Fibroblast of lung (primary cell): ENCODE measurements around the gene GPR75. TPM values are rescaled to one million over a fixed set of nuclear protein-coding genes. Genes with fewer than 3 reads are reported as not detected.

ENCODE experiments used
- DNase-seq, 2 donors: peaks; one replicate each; pipeline versions ENCODE4 v3.0.0 to v3.0.0-alpha.2; 2010; ENCODE audit warnings: low read depth in 2 of 2
- H2AFZ ChIP-seq: 2 replicates; pipeline ENCODE4 v1.5.1; 2012; ENCODE audit warnings: low read length, control low read depth, inconsistent platforms
- H3K27ac ChIP-seq: 2 replicates; pipeline ENCODE4 v1.5.1; 2011; ENCODE audit warnings: low read length, control low read depth; ENCODE audit not compliant: insufficient read depth
- H3K27me3 ChIP-seq: 2 replicates; pipeline ENCODE4 v1.5.1; 2011; ENCODE audit warnings: mild to moderate bottlenecking, low read length; ENCODE audit not compliant: control insufficient read depth, insufficient read depth
- H3K36me3 ChIP-seq: 2 replicates; pipeline ENCODE4 v1.5.1; 2011; ENCODE audit warnings: low read length; ENCODE audit not compliant: control insufficient read depth, insufficient read depth
- H3K4me1 ChIP-seq: 2 replicates; pipeline ENCODE4 v1.5.1; 2011; ENCODE audit warnings: low read length; ENCODE audit not compliant: control insufficient read depth, insufficient read depth; ENCODE audit errors: extremely low read depth
- H3K4me2 ChIP-seq: 2 replicates; pipeline ENCODE4 v1.5.1; 2011; ENCODE audit warnings: low read length, control low read depth; ENCODE audit not compliant: insufficient read depth; ENCODE audit errors: extremely low read depth
- H3K4me3 ChIP-seq, 4 experiments: fragments of 200-600 bp in 1 of 4; sonication (generic) in 1 of 4; replicated peaks in 1 of 4; 2 replicates each; pipeline ENCODE4 v1.5.1; 2011 to 2016; ENCODE audit warnings: low read length in 4 of 4, low read depth in 3 of 4, mild to moderate bottlenecking in 3 of 4, control low read depth in 2 of 4, inconsistent platforms in 1 of 4, mixed read lengths in 1 of 4; ENCODE audit not compliant: insufficient read depth in 1 of 4; ENCODE audit errors: control extremely low read depth in 1 of 4
- H3K79me2 ChIP-seq: 2 replicates; pipeline ENCODE4 v1.5.1; 2012; ENCODE audit warnings: mild to moderate bottlenecking, low read length, inconsistent platforms; ENCODE audit not compliant: control insufficient read depth, insufficient read depth
- H3K9ac ChIP-seq: 2 replicates; pipeline ENCODE4 v1.5.1; 2011; ENCODE audit warnings: mild to moderate bottlenecking, low read length, control low read depth; ENCODE audit not compliant: insufficient read depth
- H3K9me3 ChIP-seq: 2 replicates; pipeline ENCODE4 v1.5.1; 2012; ENCODE audit warnings: low read depth, low read length; ENCODE audit not compliant: control insufficient read depth, insufficient read depth
- H4K20me1 ChIP-seq: 2 replicates; pipeline ENCODE4 v1.5.1; 2011; ENCODE audit warnings: low read length; ENCODE audit not compliant: control insufficient read depth, insufficient read depth; ENCODE audit errors: extremely low read depth
- EZH2 ChIP-seq: IDR thresholded peaks from 2 replicates; pipeline ENCODE4 v1.5.1; 2012; ENCODE audit warnings: low read length, control low read depth, mild to moderate bottlenecking; ENCODE audit errors: missing control alignments
- polyA plus RNA-seq, 2 donors: library from polyadenylated mRNA; depleted of rRNA in 1 of 2; stranded (reverse) in 1 of 2; unstranded in 1 of 2; fragments of >200 nt; gene quantifications; 2 replicates each; pipeline ENCODE4 v1.2.1, GENCODE V29; 2011 to 2012; ENCODE audit warnings: missing spikeins in 1 of 2
- total RNA-seq: library from RNA; depleted of rRNA; stranded (reverse); fragments of >200 nt; gene quantifications from 2 replicates; pipeline ENCODE4 v1.2.1, GENCODE V29; 2014
- TF ChIP-seq, protein P1 (sequence below), 2 donors: IDR thresholded peaks in 1 of 2; conservative IDR thresholded peaks in 1 of 2; 1 replicate in 1 of 2; 2 replicates in 1 of 2; pipeline ENCODE4 v1.5.1; 2011 to 2012; ENCODE audit warnings: low read length in 2 of 2, control low read depth in 1 of 2, inconsistent platforms in 1 of 2, low read depth in 1 of 2, mild to moderate bottlenecking in 1 of 2

Gene GPR75
- total and polyA plus RNA-seq, 2 donors (not counting 1 experiment from before 2014, with no cell fraction given) = 1.4 to 1.8 TPM

DNA sequence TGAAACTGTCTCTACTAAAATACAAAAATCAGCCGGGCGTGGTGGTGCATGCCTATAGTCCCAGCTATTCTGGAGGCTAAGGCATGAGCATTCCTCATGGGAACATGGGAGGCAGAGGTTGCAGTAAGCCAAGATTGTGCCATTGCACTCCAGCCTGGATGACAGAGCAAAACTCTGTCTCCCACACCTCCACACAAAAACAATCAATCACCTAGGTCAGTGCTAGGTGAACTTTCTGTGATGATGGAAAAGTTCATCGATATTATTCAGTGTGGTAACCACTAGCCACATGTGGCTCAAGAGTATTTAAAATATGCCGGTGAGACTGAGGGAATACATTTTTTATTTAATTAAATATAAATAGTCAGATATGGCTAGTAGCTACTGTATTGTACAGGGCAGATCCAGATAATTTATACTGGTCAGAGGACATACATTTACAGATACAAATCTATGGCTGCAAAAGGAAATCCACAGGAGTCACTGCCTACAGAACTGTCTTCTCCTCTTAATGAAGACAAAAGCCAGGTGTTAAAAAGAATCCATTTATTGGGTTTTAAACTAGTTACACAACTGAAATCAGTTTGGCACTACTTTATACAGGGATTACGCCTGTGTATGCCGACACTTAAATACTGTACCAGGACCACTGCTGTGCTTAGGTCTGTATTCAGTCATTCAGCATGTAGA is 3.9 kb upstream of the GPR75 start:
- no peak overlapping the region for H3K27ac ChIP-seq
- H3K9me3 ChIP-seq = no peaks in the 10 kb centered on the region
- H3K4me3 ChIP-seq = no peak overlapping the region
- no peak overlapping the region for H2AFZ ChIP-seq
- no peak overlapping the region for H3K9ac ChIP-seq
- peaks cover 2% of the 10 kb centered on the region for H3K4me1 ChIP-seq
- DNase-seq = peak in 1 of 2 donors; percentile 32
- H3K79me2 ChIP-seq = no peaks in the 10 kb centered on the region
- H3K36me3 ChIP-seq = peaks cover 2% of the 10 kb centered on the region
- no peak overlapping the region for H3K4me2 ChIP-seq
- H3K27me3 ChIP-seq = no peaks in the 10 kb centered on the region
- no peak for TF ChIP-seq EZH2
- TF ChIP-seq, protein P1, sequence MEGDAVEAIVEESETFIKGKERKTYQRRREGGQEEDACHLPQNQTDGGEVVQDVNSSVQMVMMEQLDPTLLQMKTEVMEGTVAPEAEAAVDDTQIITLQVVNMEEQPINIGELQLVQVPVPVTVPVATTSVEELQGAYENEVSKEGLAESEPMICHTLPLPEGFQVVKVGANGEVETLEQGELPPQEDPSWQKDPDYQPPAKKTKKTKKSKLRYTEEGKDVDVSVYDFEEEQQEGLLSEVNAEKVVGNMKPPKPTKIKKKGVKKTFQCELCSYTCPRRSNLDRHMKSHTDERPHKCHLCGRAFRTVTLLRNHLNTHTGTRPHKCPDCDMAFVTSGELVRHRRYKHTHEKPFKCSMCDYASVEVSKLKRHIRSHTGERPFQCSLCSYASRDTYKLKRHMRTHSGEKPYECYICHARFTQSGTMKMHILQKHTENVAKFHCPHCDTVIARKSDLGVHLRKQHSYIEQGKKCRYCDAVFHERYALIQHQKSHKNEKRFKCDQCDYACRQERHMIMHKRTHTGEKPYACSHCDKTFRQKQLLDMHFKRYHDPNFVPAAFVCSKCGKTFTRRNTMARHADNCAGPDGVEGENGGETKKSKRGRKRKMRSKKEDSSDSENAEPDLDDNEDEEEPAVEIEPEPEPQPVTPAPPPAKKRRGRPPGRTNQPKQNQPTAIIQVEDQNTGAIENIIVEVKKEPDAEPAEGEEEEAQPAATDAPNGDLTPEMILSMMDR (conservative IDR thresholded peaks at IDR 0.05 in 1 of 2, IDR thresholded peaks at IDR 0.05 in 1 of 2; ENCODE audit: low read depth in 1 of 2, low read length in 2 of 2) = no peak
- no peaks in the 10 kb centered on the region for H4K20me1 ChIP-seq

DNA sequence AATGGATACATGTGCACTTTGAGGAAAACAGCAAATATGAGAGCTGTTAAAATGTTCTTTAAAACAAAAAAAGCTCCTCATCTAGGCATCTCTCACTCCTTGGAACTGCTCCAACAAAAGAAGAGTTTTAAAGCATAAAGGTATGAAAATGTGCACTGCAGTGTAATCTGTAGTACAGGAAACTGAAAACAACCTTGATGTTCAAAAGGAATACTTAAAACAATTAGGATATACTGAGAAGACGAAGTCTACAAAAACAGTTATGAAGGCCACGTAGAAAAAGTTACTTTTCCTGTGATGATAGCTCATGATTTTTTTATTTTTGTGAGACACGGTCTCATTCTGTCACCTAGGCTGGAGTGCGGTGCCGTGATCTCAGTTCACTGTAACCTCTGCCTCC is 2.1 kb upstream of the GPR75 start:
- Histone ChIP-seq H4K20me1 (no peaks in the 10 kb centered on the region), H3K9me3 (no peaks in the 10 kb centered on the region), H3K9ac (no peak overlapping the region), H3K79me2 (no peaks in the 10 kb centered on the region), H3K27me3 (no peaks in the 10 kb centered on the region), H3K27ac (no peak overlapping the region), H3K36me3 (peaks cover 2% of the 10 kb centered on the region), H2AFZ (no peak overlapping the region), H3K4me2 (no peak overlapping the region), H3K4me1 (peaks cover 2% of the 10 kb centered on the region), H3K4me3 (no peak overlapping the region)
- TF ChIP-seq, protein P1 (conservative IDR thresholded peaks at IDR 0.05 in 1 of 2, IDR thresholded peaks at IDR 0.05 in 1 of 2; ENCODE audit: low read depth in 1 of 2, low read length in 2 of 2) = no peak
- TF ChIP-seq EZH2 = no peak
- DNase-seq = no peak

DNA sequence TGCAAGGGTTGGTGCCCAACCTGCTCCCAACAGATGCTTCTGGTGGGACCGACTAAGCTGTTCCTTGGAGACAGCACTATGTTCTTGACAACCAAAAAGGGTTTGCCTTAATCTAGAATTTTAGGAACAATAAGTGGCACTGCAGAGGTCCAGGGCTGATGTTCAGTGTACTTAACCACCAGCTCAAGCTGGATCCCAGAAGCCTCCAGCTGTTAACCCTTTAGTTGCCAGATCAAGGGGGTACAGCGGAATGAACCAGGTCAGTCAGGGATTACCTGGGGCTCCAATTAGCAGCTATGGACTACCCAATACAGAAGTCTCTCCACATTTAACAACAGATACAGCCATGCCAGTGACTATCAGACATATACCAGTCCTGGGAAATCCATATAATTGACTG is 3.5 kb downstream of the GPR75 start:
- Histone ChIP-seq H3K36me3 (no peaks in the 10 kb centered on the region), H3K4me2 (no peak overlapping the region), H3K27me3 (no peaks in the 10 kb centered on the region), H2AFZ (no peak overlapping the region), H3K4me1 (peaks cover 2% of the 10 kb centered on the region), H3K9ac (no peak overlapping the region), H4K20me1 (no peaks in the 10 kb centered on the region), H3K4me3 (no peak overlapping the region), H3K27ac (no peak overlapping the region), H3K79me2 (no peaks in the 10 kb centered on the region), H3K9me3 (no peaks in the 10 kb centered on the region)
- TF ChIP-seq EZH2 = no peak
- TF ChIP-seq, protein P1 (conservative IDR thresholded peaks at IDR 0.05 in 1 of 2, IDR thresholded peaks at IDR 0.05 in 1 of 2; ENCODE audit: low read depth in 1 of 2, low read length in 2 of 2) = no peak
- no peak for DNase-seq
